Motor neuron (in vitro differentiated cells): ENCODE data around the gene SCMH1. TPM values are rescaled to one million over a fixed set of nuclear protein-coding genes. Genes with fewer than 3 reads are reported as not detected.

Experiments used
- ATAC-seq, 8 experiments: fragments of 200-7000 bp; cut with Tn5 transposase; replicated peaks in 6 of 8; 2 replicates each; pipeline ENCODE4 v1.8.0; 2021; ENCODE audit warnings: mild to moderate bottlenecking in 8 of 8, moderate library complexity in 8 of 8
- H3K27ac ChIP-seq, 2 donors: fragments of 250-450 bp; sonication (Bioruptor Pico); 2 replicates each; pipeline ENCODE4 v1.9.0; 2021; ENCODE audit warnings: antibody characterized with exemption in 2 of 2, mild to moderate bottlenecking in 2 of 2, moderate library complexity in 1 of 2
- H3K4me1 ChIP-seq, 2 donors: fragments of 250-450 bp; sonication (Bioruptor Pico); replicated peaks in 1 of 2; 2 replicates each; pipeline ENCODE4 v1.6.1; 2021; ENCODE audit warnings: antibody characterized with exemption in 2 of 2, mild to moderate bottlenecking in 2 of 2, moderate library complexity in 1 of 2
- H3K4me3 ChIP-seq, 5 donors: fragments of 250-450 bp; sonication (Bioruptor Pico); 2 replicates each; pipeline ENCODE4 v1.9.0; 2021; ENCODE audit warnings: antibody characterized with exemption in 5 of 5, mild to moderate bottlenecking in 5 of 5, moderate library complexity in 4 of 5
- WGBS, 10 experiments: fragments of 450-650 bp; shearing (Covaris generic); methylation state at CpG; one replicate each; pipeline ENCODE4 v1.0.0; 2022; 5-methylcytosine and 5-hydroxymethylcytosine counted together
- in situ Hi-C, 9 experiments: fragments of 400-800 bp; cut with MboI; loops; one replicate each; pipeline ENCODE4 v1.15.0; 2021; ENCODE audit warnings: low sequenced_read_pairs in 9 of 9, low pct_unique_long_range_greater_than_20kb in 2 of 9; ENCODE audit not compliant: unreplicated experiment in 9 of 9
- total RNA-seq, 8 experiments: library from RNA; unstranded; fragments of 300-600 nt; gene quantifications; 2 replicates each; pipeline versions ENCODE4 v1.2.3 to v1.2.4, GENCODE V29; 2022

SCMH1 gene
- total RNA-seq, 8 experiments from 2014 or later = 8.8 to 40.9 (median 30.1) TPM

DNA sequence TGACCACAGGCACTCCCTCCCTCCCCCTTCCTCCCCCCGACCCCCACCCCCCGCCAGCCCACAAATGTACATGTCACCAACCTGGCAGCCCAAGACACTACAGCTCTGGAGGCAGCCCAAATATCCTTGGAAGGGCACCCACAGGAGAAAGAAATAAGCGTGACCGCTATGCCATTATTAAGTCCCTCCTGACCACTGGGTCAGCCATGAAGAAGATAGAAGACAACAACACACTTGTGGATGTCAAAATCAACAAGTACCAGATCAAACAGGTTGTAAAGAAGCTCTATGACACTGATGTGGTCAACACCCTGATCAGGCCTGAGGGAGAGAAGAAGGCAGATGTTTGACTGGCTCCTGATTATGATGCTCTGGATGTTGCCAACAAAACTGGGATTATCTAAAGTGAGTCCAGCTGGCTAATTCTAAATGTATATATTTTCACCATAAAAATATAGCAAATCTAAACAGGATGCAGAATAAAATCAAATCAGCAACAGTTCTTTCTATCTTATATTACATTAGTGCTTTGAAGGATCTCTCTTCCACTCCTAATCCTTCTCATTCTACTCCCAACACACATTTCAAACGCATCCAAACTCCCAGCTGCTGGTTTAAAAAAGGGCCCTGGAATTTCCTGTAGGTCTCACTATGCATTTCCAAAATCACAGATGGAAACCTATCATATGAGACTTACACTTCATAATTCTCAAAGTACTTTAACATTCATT lies 143.2 kb downstream of the SCMH1 start:
- ATAC-seq = no peak
- in situ Hi-C loops = no loop called here
- 71 to 100% (median 97%) methylated on average over 1 to 3 of the region's 5 CpGs for WGBS, 10 experiments

DNA sequence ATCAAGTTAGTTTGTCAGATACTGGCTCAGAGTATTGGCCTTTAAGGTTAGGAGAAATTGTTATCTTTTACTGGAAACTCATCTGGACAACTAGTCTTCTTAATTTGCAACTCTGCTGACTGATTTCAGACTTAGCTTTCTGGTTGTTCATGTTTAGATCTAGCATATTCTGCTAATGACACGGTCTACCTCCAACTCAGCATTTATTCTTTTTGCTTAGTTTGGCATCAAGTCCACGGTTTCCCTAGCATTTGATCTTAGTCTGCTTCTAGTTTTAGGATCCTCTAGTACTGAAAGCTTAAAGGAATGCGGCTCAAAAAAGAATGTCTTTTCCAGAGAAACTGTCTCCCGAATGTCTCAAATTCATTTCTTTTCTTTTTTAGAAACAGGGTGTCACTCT lies 145.0 kb downstream of the SCMH1 start:
- no peaks in the 10 kb centered on the region for H3K4me1 ChIP-seq
- WGBS, 10 experiments = 11 to 100% (median 74%) methylated on average over 2 to 4 of the region's 4 CpGs; no CpG with 5 or more reads in 1 of the 10 experiments
- in situ Hi-C loops = no loop called here
- no peak overlapping the region for H3K4me3 ChIP-seq
- no peak for ATAC-seq
- no peak overlapping the region for H3K27ac ChIP-seq

More for the DNA sequence above, 143.2 kb downstream of the SCMH1 start:
- no peak overlapping the region for H3K4me3 ChIP-seq
- no peak overlapping the region for H3K27ac ChIP-seq
- H3K4me1 ChIP-seq = no peaks in the 10 kb centered on the region

DNA sequence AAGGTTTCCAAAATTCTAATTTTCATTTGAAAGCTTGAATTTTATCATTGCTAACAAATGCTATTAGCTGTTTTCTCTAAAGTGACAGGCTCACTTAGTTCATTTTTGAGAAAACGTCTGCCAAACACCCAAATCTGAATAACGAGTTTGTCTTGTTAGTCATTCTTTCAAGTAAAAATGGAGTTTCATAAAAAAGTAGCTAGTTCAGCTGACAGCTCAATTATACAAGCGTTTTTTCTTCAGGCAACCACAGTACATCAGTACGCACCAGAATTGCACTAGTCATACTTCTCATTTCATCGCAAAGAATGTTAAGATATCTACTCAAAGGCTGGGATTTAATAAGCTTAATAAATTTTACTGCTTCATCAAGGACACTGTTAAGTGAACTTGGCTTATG lies 148.3 kb downstream of the SCMH1 start:
- ATAC-seq = no peak
- H3K27ac ChIP-seq = no peak overlapping the region
- in situ Hi-C loops = no loop called here
- 10 to 88% (median 67%) methylated on average over 2 to 5 of the region's 5 CpGs for WGBS, 10 experiments
- H3K4me1 ChIP-seq = no peaks in the 10 kb centered on the region
- H3K4me3 ChIP-seq = no peak overlapping the region

DNA sequence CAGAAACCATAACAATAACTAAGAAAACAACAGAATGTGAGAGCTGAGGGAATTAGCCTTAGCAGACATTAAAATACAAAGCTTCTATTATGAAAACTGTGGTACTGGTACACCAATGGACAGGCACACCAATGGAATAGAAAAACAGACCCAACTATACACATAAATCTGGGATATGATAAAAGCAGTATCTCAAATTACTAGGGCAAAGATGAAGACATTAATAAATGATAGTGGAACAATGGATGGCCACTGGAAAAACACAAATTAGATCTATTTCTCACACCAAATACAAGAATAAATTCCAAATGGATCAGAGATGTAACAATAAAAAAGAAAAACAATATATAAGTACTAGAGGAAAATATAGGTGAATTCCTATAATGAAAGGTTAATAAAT lies 155.2 kb downstream of the SCMH1 start:
- H3K4me1 ChIP-seq = no peaks in the 10 kb centered on the region
- in situ Hi-C loops = no loop called here
- ATAC-seq = no peak
- H3K27ac ChIP-seq = no peak overlapping the region
- H3K4me3 ChIP-seq = no peak overlapping the region

DNA sequence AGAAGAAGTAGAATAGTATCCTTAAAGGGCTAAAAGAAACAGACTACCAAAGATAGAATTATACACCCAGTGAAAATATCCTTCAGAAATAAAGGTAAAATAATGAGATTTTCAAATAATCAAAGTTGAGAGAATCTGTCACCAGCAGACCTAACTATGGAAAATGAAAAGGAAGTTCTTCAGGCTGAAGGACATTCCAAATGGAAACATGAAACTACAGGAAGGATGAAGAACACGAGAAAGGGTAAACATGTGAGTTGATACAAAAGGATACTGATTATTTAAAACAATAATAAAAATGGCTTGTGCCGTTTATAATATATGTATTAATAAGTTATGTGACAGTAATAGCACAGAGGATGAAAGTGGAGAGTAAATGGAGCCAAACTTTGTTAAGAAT lies 163.5 kb downstream of the SCMH1 start:
- no peak for ATAC-seq
- 84 to 100% (median 96%) methylated on average over 2 of the region's 2 CpGs; no CpG with 5 or more reads in 1 of the 10 experiments for WGBS, 10 experiments
- in situ Hi-C loops = no loop called here
- Histone ChIP-seq H3K4me1 (no peaks in the 10 kb centered on the region), H3K4me3 (no peak overlapping the region), H3K27ac (no peak overlapping the region)

DNA sequence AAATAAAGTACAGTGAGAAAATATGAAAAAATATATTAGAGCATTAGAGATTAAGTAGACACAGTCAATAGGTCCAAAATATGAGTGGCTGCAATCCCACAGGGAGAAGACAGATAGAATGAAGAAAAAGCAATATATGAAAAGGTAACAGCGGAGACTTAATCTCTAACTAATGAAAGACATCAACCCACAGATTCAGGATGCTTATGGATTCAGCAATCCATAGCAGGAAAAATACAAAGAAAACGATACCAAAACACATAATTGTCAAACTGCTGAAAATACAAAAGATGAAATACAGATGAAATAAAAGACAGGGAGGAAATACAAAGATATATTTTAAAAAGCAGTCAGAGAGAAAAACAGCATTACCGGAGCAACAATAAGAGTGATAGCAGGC lies 163.9 kb downstream of the SCMH1 start:
- no peak for ATAC-seq
- 85 to 100% (median 97%) methylated on average over 3 of the region's 3 CpGs for WGBS, 10 experiments
- in situ Hi-C loops = no loop called here
- H3K4me1 ChIP-seq = no peaks in the 10 kb centered on the region
- no peak overlapping the region for H3K4me3 ChIP-seq
- H3K27ac ChIP-seq = no peak overlapping the region

DNA sequence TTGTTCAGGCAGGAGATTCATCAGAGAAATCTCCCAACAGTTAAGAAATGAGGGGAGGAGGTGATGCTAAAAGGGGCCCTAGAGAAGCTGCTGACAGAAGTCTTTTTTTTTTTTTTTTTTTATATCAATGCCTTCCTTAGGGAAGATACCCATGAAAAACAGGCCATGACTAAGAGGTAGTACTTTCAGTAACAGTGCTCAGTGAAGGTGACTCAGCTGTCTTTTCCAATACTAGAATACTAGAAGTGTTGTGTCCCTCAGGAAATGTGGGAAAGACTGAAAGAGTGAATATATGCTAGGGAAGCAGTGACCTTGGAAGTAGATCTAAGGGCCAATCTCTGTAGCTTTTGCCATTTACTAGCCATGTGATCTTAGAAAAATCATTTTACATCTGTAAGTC lies 168.1 kb downstream of the SCMH1 start:
- no peak overlapping the region for H3K27ac ChIP-seq
- no peak overlapping the region for H3K4me3 ChIP-seq
- in situ Hi-C loops = no loop called here
- H3K4me1 ChIP-seq = no peaks in the 10 kb centered on the region
- peak in 2 of 8 experiments; percentile 25 to 27 for ATAC-seq

DNA sequence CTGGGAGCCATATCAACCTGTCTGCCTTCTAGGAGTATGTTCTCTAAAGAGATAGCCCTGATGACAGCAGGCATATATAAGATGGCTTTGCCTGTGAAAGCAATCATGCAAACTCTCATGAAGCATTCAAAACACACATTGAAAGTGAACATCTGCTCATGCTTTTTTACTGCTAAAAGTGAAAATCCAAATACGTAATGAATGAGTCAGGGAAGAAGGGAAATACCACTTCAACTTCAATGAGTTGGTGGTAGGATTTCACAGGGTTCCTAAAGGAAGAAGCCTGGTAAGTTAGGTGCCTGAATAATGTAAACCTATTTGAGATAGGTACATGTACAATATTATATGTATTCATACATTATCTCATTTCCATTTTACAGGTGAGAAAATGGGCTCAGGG lies 170.1 kb downstream of the SCMH1 start:
- 83 to 100% (median 90%) methylated on average over 1 of the region's 1 CpG; no CpG with 5 or more reads in 4 of the 10 experiments for WGBS, 10 experiments
- ATAC-seq = no peak
- Histone ChIP-seq H3K27ac (no peak overlapping the region), H3K4me3 (no peak overlapping the region), H3K4me1 (no peaks in the 10 kb centered on the region)
- in situ Hi-C loops = no loop called here

DNA sequence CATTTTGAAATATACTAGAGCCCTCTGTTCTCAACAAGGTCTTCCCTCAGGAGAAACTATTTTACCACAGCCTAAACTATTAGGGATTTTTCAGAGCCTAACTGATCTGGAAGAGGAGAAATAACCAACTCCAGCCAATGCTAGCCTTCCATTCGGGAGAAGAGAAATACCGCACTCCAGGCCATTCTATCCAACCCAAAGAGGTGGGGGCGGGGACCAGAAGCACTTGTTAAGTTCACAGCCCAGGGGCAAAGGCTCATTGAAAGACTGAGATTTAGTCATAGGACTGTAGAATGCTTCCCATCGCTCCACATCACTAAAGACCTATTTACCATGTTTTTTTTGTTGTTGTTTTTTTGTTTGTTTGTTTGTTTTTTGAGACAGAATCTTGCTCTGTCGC lies 185.2 kb downstream of the SCMH1 start:
- in situ Hi-C loops = no loop called here
- WGBS, 10 experiments = 67 to 100% (median 95%) methylated on average over 1 to 5 of the region's 5 CpGs; no CpG with 5 or more reads in 3 of the 10 experiments
- Histone ChIP-seq H3K27ac (no peak overlapping the region), H3K4me1 (no peaks in the 10 kb centered on the region), H3K4me3 (no peak overlapping the region)
- no peak for ATAC-seq

DNA sequence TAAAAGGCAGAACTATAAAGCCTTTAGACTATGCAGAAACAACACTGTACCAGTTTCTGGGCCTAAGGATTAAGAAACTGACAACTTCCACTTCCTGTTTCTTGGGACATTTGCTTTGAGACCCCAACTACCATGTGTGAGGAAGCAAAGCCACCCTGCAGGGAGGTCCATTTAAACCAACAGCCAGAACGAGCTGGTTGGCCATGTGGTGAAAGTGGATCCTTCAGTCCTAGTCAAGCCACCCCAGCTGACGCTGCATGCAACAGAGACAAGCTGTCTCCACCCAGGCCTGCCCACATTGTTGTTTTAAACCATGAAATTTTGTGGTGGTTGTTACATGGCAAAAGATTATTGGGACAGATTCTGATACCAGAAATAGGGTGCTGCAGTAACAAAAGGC lies 188.8 kb downstream of the SCMH1 start:
- no peaks in the 10 kb centered on the region for H3K4me1 ChIP-seq
- WGBS, 10 experiments = 50 to 100% (median 82%) methylated on average over 1 to 2 of the region's 2 CpGs; no CpG with 5 or more reads in 4 of the 10 experiments
- no peak overlapping the region for H3K4me3 ChIP-seq
- ATAC-seq = peak in 1 of 8 experiments; percentile 74
- in situ Hi-C loops = no loop called here
- H3K27ac ChIP-seq = no peak overlapping the region

DNA sequence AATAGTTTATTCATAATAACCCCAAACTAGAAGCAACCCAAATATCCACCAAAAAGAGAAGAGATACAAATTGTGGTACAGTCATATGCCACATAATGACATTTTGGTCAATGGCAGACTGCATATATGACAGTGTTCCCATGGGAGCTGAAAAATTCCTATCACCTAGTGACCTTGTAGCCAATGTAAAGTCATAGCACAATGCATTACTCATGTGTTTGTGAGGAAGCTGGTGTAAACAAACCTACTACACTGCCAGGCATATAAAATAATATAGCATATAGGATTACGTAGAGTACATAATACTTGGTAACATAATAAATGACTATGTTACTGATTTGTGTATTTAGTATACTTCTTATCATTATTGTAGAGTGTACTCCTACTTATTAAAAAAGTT lies 191.1 kb downstream of the SCMH1 start:
- in situ Hi-C loops = no loop called here
- Histone ChIP-seq H3K4me1 (no peaks in the 10 kb centered on the region), H3K4me3 (no peak overlapping the region), H3K27ac (no peak overlapping the region)
- 83 to 100% (median 100%) methylated on average over 1 of the region's 1 CpG; no CpG with 5 or more reads in 3 of the 10 experiments for WGBS, 10 experiments
- ATAC-seq = peak in 1 of 8 experiments; percentile 17

DNA sequence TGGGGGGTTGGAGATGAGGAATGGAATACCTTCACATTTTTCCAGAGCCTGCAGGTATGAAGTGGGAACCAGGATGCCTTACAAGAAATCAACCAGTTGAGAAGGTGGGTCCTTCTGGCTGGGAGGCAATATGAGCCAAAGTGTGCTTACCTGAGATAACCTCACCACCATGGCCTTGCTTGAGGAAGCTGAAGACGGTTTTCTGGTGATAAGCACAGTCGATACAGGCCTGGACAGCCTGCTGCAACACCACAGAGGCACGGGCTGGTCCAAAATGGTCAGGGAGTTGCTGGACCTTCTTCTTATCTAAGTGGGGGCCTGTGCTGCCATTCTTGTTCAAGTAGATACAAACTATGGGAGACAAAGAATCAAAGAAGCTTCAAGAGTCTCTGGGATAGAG lies 193.6 kb downstream of the SCMH1 start:
- no peak overlapping the region for H3K4me3 ChIP-seq
- ATAC-seq = no peak
- no peak overlapping the region for H3K27ac ChIP-seq
- in situ Hi-C loops = loop anchor here in 1 of 9 experiments (25.0 kb wide), 1 partner anchor 189 kb away; the partner anchor contains the start of gene SCMH1
- no peaks in the 10 kb centered on the region for H3K4me1 ChIP-seq
- 83 to 100% (median 98%) methylated on average over 2 to 3 of the region's 3 CpGs; no CpG with 5 or more reads in 6 of the 10 experiments for WGBS, 10 experiments

DNA sequence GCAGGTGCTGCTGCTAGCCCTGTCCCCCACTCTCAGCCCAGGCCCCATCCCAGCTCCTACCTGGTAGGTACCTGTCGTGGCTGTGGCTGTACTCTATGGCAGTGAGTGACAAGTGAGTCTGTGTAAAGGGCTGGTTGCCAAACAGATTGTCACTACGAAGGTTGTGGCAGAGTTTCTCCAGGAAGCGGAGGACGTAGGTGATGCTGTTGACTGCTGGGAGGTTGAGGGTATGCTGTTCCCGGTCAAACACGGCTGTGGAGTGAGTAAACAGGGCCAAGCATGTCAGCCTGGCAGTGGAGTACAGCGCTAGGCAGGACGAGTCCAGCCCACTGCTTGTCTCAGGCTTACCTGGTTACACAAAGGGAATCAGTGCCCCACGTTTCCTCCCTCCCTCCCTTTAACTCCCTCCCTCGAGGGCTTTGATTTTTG lies 195.7 kb downstream of the SCMH1 start:
- WGBS, 10 experiments = 70 to 100% (median 90%) methylated on average over 2 to 9 of the region's 10 CpGs; no CpG with 5 or more reads in 4 of the 10 experiments
- ATAC-seq = no peak
- no peak overlapping the region for H3K27ac ChIP-seq
- no peaks in the 10 kb centered on the region for H3K4me1 ChIP-seq
- H3K4me3 ChIP-seq = no peak overlapping the region
- in situ Hi-C loops = loop anchor here in 1 of 9 experiments (25.0 kb wide), 1 partner anchor 191 kb away; the partner anchor contains the start of gene SCMH1

DNA sequence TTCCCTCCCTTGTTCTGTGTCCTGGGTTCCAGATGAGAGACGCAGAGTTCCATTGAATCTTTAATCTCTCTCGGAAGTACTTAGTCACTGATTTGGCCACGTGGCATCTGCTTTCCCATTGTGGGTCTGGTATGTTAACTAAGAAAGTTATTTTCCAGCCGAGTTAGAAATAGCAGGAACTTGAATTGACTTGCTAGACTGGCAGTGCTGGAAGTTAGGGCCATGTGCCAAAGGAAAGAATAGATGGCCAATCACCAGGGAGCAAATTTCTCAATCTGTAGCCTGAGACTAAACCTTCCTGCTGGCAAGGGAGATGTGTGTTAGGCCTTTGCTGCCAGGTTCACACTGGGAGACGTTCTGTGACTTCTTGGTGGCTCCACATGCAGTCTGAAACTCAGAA lies 196.4 kb downstream of the SCMH1 start:
- 0 to 84% (median 61%) methylated on average over 1 to 5 of the region's 5 CpGs; no CpG with 5 or more reads in 2 of the 10 experiments for WGBS, 10 experiments
- in situ Hi-C loops = loop anchor here in 1 of 9 experiments (25.0 kb wide), 1 partner anchor 192 kb away; the partner anchor contains the start of gene SCMH1
- H3K4me1 ChIP-seq = no peaks in the 10 kb centered on the region
- H3K4me3 ChIP-seq = no peak overlapping the region
- ATAC-seq = peak in 2 of 8 experiments; percentile 57 to 66
- H3K27ac ChIP-seq = no peak overlapping the region
